Natural killer cell (primary cell): ENCODE measurements around the gene UGP2. TPM values are rescaled to one million over a fixed set of nuclear protein-coding genes. Genes with fewer than 3 reads are reported as not detected.

ENCODE experiments used
- ATAC-seq, 3 donors: fragments of 150-1000 bp in 2 of 3; fragments of 200-7000 bp in 1 of 3; cut with Tn5 transposase; 1 replicate in 1 of 3; 2 replicates in 2 of 3; pipeline ENCODE4 v1.10.0; 2021; ENCODE audit warnings: mild to moderate bottlenecking in 2 of 3, moderate library complexity in 2 of 3
- DNase-seq, 2 donors: peaks; one replicate each; pipeline versions ENCODE4 v3.0.0 to v3.0.0-alpha.2; 2013 to 2021; ENCODE audit warnings: mixed read lengths in 1 of 2
- H3K27ac ChIP-seq: one replicate; pipeline ENCODE4 v1.5.1; 2013; ENCODE audit warnings: mild to moderate bottlenecking, low read length
- H3K27me3 ChIP-seq: one replicate; pipeline ENCODE4 v1.6.1; 2013; ENCODE audit warnings: low read length; ENCODE audit not compliant: control insufficient read depth, insufficient read depth
- H3K36me3 ChIP-seq: one replicate; pipeline ENCODE4 v1.6.1; 2013; ENCODE audit warnings: low read length; ENCODE audit not compliant: control insufficient read depth, insufficient read depth
- H3K4me1 ChIP-seq: one replicate; pipeline ENCODE4 v1.6.1; 2013; ENCODE audit warnings: low read length; ENCODE audit not compliant: control insufficient read depth, insufficient read depth
- H3K4me3 ChIP-seq: one replicate; pipeline ENCODE4 v1.5.1; 2013; ENCODE audit warnings: low read length
- H3K9me3 ChIP-seq: one replicate; pipeline ENCODE4 v1.6.1; 2013; ENCODE audit warnings: low read length; ENCODE audit not compliant: control insufficient read depth, insufficient read depth
- H3K27ac Mint-ChIP-seq, 2 donors: one replicate each; pipeline ENCODE4 v1.8.0; 2022; ENCODE audit warnings: mild to moderate bottlenecking in 2 of 2, mixed read lengths in 2 of 2, moderate library complexity in 1 of 2
- H3K27me3 Mint-ChIP-seq, 2 donors: one replicate each; pipeline ENCODE4 v1.8.0; 2022; ENCODE audit warnings: low read depth in 2 of 2, mixed read lengths in 2 of 2
- H3K36me3 Mint-ChIP-seq: one replicate; pipeline ENCODE4 v1.8.0; 2022; ENCODE audit warnings: mixed read lengths
- H3K4me1 Mint-ChIP-seq, 2 donors: one replicate each; pipeline ENCODE4 v1.8.0; 2022; ENCODE audit warnings: mixed read lengths in 2 of 2
- H3K4me3 Mint-ChIP-seq: one replicate; pipeline ENCODE4 v1.8.0; 2022; ENCODE audit warnings: mild to moderate bottlenecking, moderate library complexity, mixed read lengths
- H3K9me3 Mint-ChIP-seq, 2 donors: one replicate each; pipeline ENCODE4 v1.8.0; 2022; ENCODE audit warnings: mixed read lengths in 2 of 2
- CTCF ChIP-seq: fragments of 200-600 bp; IDR thresholded peaks from one replicate; pipeline ENCODE4 v1.8.0; 2022; ENCODE audit warnings: antibody characterized with exemption
- WGBS: methylation state at CpG from one replicate; pipeline ENCODE4 v1.1.7; 2013; ENCODE audit warnings: missing lambda C conversion rate; ENCODE audit not compliant: insufficient coverage; 5-methylcytosine and 5-hydroxymethylcytosine counted together
- intact Hi-C: fragments of 100-400 bp; cut with micrococcal nuclease; formaldehyde crosslinking; loops from one replicate; pipeline ENCODE4 v1.14.2; 2022
- total RNA-seq, 4 donors: library from RNA; stranded (reverse); fragments of 120-200 nt in 1 of 4; gene quantifications; one replicate each; pipeline versions ENCODE4 v1.2.3 to v1.2.4, GENCODE V29; 2013 to 2022

The UGP2 gene
- total RNA-seq, 3 donors from 2014 or later (not counting 1 experiment from before 2014, with no cell fraction given) = 100 to 117 (median 101) TPM

- Mint-ChIP-seq H3K4me3 (peak overlapping the region; percentile 97), H3K9me3 (no peaks in the 10 kb centered on the region), H3K27ac (peak overlapping the region; percentile 90 to 97), H3K36me3 (no peaks in the 10 kb centered on the region), H3K4me1 (peaks cover 33 to 47% of the 10 kb centered on the region in 2 donors), H3K27me3 (no peaks in the 10 kb centered on the region)
- intact Hi-C loops = loop anchor here (5.0 to 10.0 kb wide), 2 partner anchors 182 to 485 kb away; no protein-coding TSS in a partner anchor
- Histone ChIP-seq H3K27ac (peak overlapping the region; percentile 89), H3K27me3 (no peaks in the 10 kb centered on the region), H3K4me1 (peaks cover 12% of the 10 kb centered on the region), H3K4me3 (peak overlapping the region; percentile 77), H3K36me3 (no peaks in the 10 kb centered on the region), H3K9me3 (no peaks in the 10 kb centered on the region)
- TF ChIP-seq CTCF = no peak
- ATAC-seq (peak; percentile 8 to 11 (median 11)), DNase-seq (no peak)
- 12% methylated on average over 24 of the region's 24 CpGs for WGBS
These were observed 1.5 kb upstream of the UGP2 start for GRCh38 chr2:63840081-63840784.

GRCh38 chr2:63840785-63841253, 877 bp upstream of the UGP2 start:
- Mint-ChIP-seq H3K27me3 (no peaks in the 10 kb centered on the region), H3K27ac (peak overlapping the region; percentile 90 to 97), H3K36me3 (no peaks in the 10 kb centered on the region), H3K4me3 (peak overlapping the region; percentile 97), H3K9me3 (no peaks in the 10 kb centered on the region), H3K4me1 (peaks cover 39 to 53% of the 10 kb centered on the region in 2 donors)
- Histone ChIP-seq H3K4me3 (peak overlapping the region; percentile 77), H3K27me3 (no peaks in the 10 kb centered on the region), H3K27ac (peak overlapping the region; percentile 89), H3K4me1 (peaks cover 12% of the 10 kb centered on the region), H3K9me3 (no peaks in the 10 kb centered on the region), H3K36me3 (no peaks in the 10 kb centered on the region)
- DNase-seq (peak; percentile 98 to 99), ATAC-seq (peak; percentile 81 to 95 (median 87))
- TF ChIP-seq CTCF = no peak
- WGBS = under 1% methylated on average over 34 of the region's 34 CpGs
- intact Hi-C loops = loop anchor here (1.0 to 10.0 kb wide), 5 partner anchors 15 to 484 kb away; partner anchors contain the start of genes MDH1 and WDPCP

- Mint-ChIP-seq H3K4me3 (peak overlapping the region; percentile 97), H3K27ac (peak overlapping the region; percentile 90 to 97), H3K36me3 (no peaks in the 10 kb centered on the region), H3K9me3 (no peaks in the 10 kb centered on the region), H3K27me3 (no peaks in the 10 kb centered on the region), H3K4me1 (peaks cover 52 to 67% of the 10 kb centered on the region in 2 donors)
- Histone ChIP-seq H3K27ac (peak overlapping the region; percentile 89), H3K4me3 (peak overlapping the region; percentile 77), H3K27me3 (no peaks in the 10 kb centered on the region), H3K9me3 (no peaks in the 10 kb centered on the region), H3K36me3 (no peaks in the 10 kb centered on the region), H3K4me1 (peaks cover 12% of the 10 kb centered on the region)
- DNase-seq (peak in 1 of 2 donors; percentile 53), ATAC-seq (no peak)
- TF ChIP-seq CTCF = no peak
- 8% methylated on average over 23 of the region's 24 CpGs for WGBS
- intact Hi-C loops = loop anchor here (5.0 to 10.0 kb wide), 2 partner anchors 180 to 482 kb away; no protein-coding TSS in a partner anchor
These were observed 709 bp downstream of the UGP2 start for GRCh38 chr2:63842149-63843061.
